WTC11 (cell line): ENCODE results near the gene CGA. TPM values are rescaled to one million over a fixed set of nuclear protein-coding genes. Genes with fewer than 3 reads are reported as not detected.

Source experiments
- ATAC-seq: fragments of 200-7000 bp; cut with Tn5 transposase; 2 replicates; pipeline ENCODE4 v1.10.0; 2021; ENCODE audit warnings: mild to moderate bottlenecking, moderate library complexity
- CTCF ChIA-PET: fragments of 300-600 bp; sonication (Branson Sonifier 250); formaldehyde crosslinking; loops from one replicate; lab custom pipeline; 2021; ENCODE audit warnings: antibody characterized with exemption; lab: Charles Lee
- POLR2A ChIA-PET: fragments of 350-600 bp; sonication (Branson Sonifier 250); formaldehyde crosslinking; loops from one replicate; lab custom pipeline; 2021; ENCODE audit warnings: antibody characterized with exemption; lab: Charles Lee
- DNase-seq: peaks from one replicate; pipeline ENCODE4 v3.0.0; 2021; ENCODE audit warnings: low spot score
- H3K27ac Mint-ChIP-seq: 2 replicates; pipeline ENCODE4 v1.8.0; 2021; ENCODE audit warnings: mixed read lengths
- H3K27me3 Mint-ChIP-seq: 2 replicates; pipeline ENCODE4 v1.8.0; 2021; ENCODE audit warnings: low read depth, mild to moderate bottlenecking, moderate library complexity, mixed read lengths
- H3K36me3 Mint-ChIP-seq: 2 replicates; pipeline ENCODE4 v1.8.0; 2021; ENCODE audit warnings: mixed read lengths
- H3K4me1 Mint-ChIP-seq: 2 replicates; pipeline ENCODE4 v1.8.0; 2022; ENCODE audit warnings: mixed read lengths
- H3K4me3 Mint-ChIP-seq: 2 replicates; pipeline ENCODE4 v1.8.0; 2021; ENCODE audit warnings: mild to moderate bottlenecking, moderate library complexity, mixed read lengths
- H3K9me3 Mint-ChIP-seq: 2 replicates; pipeline ENCODE4 v1.8.0; 2021; ENCODE audit warnings: mixed read lengths
- ATF2 ChIP-seq: sonication (generic); formaldehyde crosslinking; IDR thresholded peaks from 2 replicates; pipeline ENCODE4 v1.8.1; 2022; ENCODE audit warnings: low read depth, missing genetic modification reagents, borderline replicate concordance
- E2F5 ChIP-seq: sonication (generic); formaldehyde crosslinking; IDR thresholded peaks from 2 replicates; pipeline ENCODE4 v1.8.1; 2022; ENCODE audit warnings: mild to moderate bottlenecking, moderate library complexity, missing genetic modification reagents
- ELF4 ChIP-seq: sonication (generic); formaldehyde crosslinking; IDR thresholded peaks from 2 replicates; pipeline ENCODE4 v1.8.1; 2022; ENCODE audit warnings: low read depth, mild to moderate bottlenecking, moderate library complexity, missing genetic modification reagents
- ESRRA ChIP-seq: sonication (generic); formaldehyde crosslinking; IDR thresholded peaks from 2 replicates; pipeline ENCODE4 v1.8.1; 2022; ENCODE audit warnings: mild to moderate bottlenecking, missing genetic modification reagents, borderline replicate concordance
- GRHL2 ChIP-seq: fragments of 250-450 bp; sonication (Bioruptor Pico); IDR thresholded peaks from 2 replicates; pipeline ENCODE4 v1.8.0; 2022; ENCODE audit warnings: mild to moderate bottlenecking, moderate library complexity; ENCODE audit not compliant: insufficient replicate concordance, severe bottlenecking
- JAZF1 ChIP-seq: fragments of 250-450 bp; sonication (Bioruptor Pico); IDR thresholded peaks from 2 replicates; pipeline ENCODE4 v1.9.0; 2021; ENCODE audit warnings: moderate library complexity, mild to moderate bottlenecking, inconsistent platforms
- SOX15 ChIP-seq: fragments of 250-450 bp; sonication (Bioruptor Pico); IDR thresholded peaks from 2 replicates; pipeline ENCODE4 v1.9.0; 2021; ENCODE audit warnings: mild to moderate bottlenecking
- STAT6 ChIP-seq: sonication (generic); formaldehyde crosslinking; conservative IDR thresholded peaks from 2 replicates; pipeline ENCODE4 v1.8.1; 2023; ENCODE audit warnings: mild to moderate bottlenecking, low read depth, missing genetic modification reagents, moderate library complexity
- USF1 ChIP-seq: sonication (generic); formaldehyde crosslinking; IDR thresholded peaks from 2 replicates; pipeline ENCODE4 v1.8.0; 2022; ENCODE audit warnings: mild to moderate bottlenecking, missing genetic modification reagents
- ZMAT4 ChIP-seq: fragments of 250-450 bp; sonication (Bioruptor Pico); IDR thresholded peaks from 2 replicates; pipeline ENCODE4 v1.9.0; 2021; ENCODE audit warnings: mild to moderate bottlenecking
- ZNF121 ChIP-seq: sonication (generic); formaldehyde crosslinking; IDR thresholded peaks from 2 replicates; pipeline ENCODE4 v1.8.0; 2023; ENCODE audit warnings: missing genetic modification reagents
- total RNA-seq: library from RNA; stranded (reverse); gene quantifications from 3 replicates; pipeline ENCODE4 v1.2.3, GENCODE V29; 2021
- TF ChIP-seq, protein P1 (sequence below): sonication (generic); formaldehyde crosslinking; IDR thresholded peaks from 2 replicates; pipeline ENCODE4 v1.8.1; 2022; ENCODE audit warnings: mild to moderate bottlenecking, missing genetic modification reagents, moderate library complexity, borderline replicate concordance
- TF ChIP-seq, protein P2 (sequence below): sonication (generic); formaldehyde crosslinking; IDR thresholded peaks from 2 replicates; pipeline ENCODE4 v1.8.0; 2023; ENCODE audit warnings: missing genetic modification reagents, mild to moderate bottlenecking, borderline replicate concordance
- TF ChIP-seq, protein P3 (sequence below): fragments of 250-450 bp; sonication (Bioruptor Pico); IDR thresholded peaks from 2 replicates; pipeline ENCODE4 v2.1.2; 2022; ENCODE audit warnings: mild to moderate bottlenecking, moderate library complexity
- TF ChIP-seq, protein P4 (sequence below): sonication (generic); formaldehyde crosslinking; IDR thresholded peaks from 2 replicates; pipeline ENCODE4 v1.8.1; 2023; ENCODE audit warnings: mild to moderate bottlenecking, missing genetic modification reagents, moderate library complexity

CGA gene
- total RNA-seq, 1 experiment from 2014 or later = not detected

GRCh38 chr6:87110636-87111035, 15.7 kb upstream of the CGA start:
- no peak for TF ChIP-seq STAT6 (CRISPR knock-in tag)
- no peak for TF ChIP-seq SOX15 (CRISPR knock-in tag)
- TF ChIP-seq ATF2 = no peak
- TF ChIP-seq ZMAT4 (CRISPR knock-in tag) = no peak
- no peak for TF ChIP-seq JAZF1 (CRISPR knock-in tag)
- TF ChIP-seq E2F5 (CRISPR knock-in tag) = no peak
- TF ChIP-seq, protein P1, sequence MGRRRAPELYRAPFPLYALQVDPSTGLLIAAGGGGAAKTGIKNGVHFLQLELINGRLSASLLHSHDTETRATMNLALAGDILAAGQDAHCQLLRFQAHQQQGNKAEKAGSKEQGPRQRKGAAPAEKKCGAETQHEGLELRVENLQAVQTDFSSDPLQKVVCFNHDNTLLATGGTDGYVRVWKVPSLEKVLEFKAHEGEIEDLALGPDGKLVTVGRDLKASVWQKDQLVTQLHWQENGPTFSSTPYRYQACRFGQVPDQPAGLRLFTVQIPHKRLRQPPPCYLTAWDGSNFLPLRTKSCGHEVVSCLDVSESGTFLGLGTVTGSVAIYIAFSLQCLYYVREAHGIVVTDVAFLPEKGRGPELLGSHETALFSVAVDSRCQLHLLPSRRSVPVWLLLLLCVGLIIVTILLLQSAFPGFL = no peak
- TF ChIP-seq ESRRA = no peak
- TF ChIP-seq USF1 (CRISPR knock-in tag) = no peak
- TF ChIP-seq ELF4 = no peak
- TF ChIP-seq, protein P2, sequence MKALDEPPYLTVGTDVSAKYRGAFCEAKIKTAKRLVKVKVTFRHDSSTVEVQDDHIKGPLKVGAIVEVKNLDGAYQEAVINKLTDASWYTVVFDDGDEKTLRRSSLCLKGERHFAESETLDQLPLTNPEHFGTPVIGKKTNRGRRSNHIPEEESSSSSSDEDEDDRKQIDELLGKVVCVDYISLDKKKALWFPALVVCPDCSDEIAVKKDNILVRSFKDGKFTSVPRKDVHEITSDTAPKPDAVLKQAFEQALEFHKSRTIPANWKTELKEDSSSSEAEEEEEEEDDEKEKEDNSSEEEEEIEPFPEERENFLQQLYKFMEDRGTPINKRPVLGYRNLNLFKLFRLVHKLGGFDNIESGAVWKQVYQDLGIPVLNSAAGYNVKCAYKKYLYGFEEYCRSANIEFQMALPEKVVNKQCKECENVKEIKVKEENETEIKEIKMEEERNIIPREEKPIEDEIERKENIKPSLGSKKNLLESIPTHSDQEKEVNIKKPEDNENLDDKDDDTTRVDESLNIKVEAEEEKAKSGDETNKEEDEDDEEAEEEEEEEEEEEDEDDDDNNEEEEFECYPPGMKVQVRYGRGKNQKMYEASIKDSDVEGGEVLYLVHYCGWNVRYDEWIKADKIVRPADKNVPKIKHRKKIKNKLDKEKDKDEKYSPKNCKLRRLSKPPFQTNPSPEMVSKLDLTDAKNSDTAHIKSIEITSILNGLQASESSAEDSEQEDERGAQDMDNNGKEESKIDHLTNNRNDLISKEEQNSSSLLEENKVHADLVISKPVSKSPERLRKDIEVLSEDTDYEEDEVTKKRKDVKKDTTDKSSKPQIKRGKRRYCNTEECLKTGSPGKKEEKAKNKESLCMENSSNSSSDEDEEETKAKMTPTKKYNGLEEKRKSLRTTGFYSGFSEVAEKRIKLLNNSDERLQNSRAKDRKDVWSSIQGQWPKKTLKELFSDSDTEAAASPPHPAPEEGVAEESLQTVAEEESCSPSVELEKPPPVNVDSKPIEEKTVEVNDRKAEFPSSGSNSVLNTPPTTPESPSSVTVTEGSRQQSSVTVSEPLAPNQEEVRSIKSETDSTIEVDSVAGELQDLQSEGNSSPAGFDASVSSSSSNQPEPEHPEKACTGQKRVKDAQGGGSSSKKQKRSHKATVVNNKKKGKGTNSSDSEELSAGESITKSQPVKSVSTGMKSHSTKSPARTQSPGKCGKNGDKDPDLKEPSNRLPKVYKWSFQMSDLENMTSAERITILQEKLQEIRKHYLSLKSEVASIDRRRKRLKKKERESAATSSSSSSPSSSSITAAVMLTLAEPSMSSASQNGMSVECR (CRISPR knock-in tag) = no peak
- TF ChIP-seq, protein P3, sequence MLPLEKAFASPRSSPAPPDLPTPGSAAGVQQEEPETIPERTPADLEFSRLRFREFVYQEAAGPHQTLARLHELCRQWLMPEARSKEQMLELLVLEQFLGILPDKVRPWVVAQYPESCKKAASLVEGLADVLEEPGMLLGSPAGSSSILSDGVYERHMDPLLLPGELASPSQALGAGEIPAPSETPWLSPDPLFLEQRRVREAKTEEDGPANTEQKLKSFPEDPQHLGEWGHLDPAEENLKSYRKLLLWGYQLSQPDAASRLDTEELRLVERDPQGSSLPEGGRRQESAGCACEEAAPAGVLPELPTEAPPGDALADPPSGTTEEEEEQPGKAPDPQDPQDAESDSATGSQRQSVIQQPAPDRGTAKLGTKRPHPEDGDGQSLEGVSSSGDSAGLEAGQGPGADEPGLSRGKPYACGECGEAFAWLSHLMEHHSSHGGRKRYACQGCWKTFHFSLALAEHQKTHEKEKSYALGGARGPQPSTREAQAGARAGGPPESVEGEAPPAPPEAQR = no peak
- no peak for TF ChIP-seq GRHL2
- TF ChIP-seq, protein P4, sequence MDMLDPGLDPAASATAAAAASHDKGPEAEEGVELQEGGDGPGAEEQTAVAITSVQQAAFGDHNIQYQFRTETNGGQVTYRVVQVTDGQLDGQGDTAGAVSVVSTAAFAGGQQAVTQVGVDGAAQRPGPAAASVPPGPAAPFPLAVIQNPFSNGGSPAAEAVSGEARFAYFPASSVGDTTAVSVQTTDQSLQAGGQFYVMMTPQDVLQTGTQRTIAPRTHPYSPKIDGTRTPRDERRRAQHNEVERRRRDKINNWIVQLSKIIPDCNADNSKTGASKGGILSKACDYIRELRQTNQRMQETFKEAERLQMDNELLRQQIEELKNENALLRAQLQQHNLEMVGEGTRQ (CRISPR knock-in tag) = no peak
- TF ChIP-seq ZNF121 (CRISPR knock-in tag) = no peak
- ATAC-seq = no peak
- no peak for DNase-seq
- Mint-ChIP-seq H3K4me3 (no peak overlapping the region), H3K9me3 (peaks cover 3% of the 10 kb centered on the region; the same call in 1 of the 2 replicates), H3K27me3 (no peaks in the 10 kb centered on the region), H3K27ac (no peak overlapping the region), H3K36me3 (no peaks in the 10 kb centered on the region), H3K4me1 (peaks cover 9% of the 10 kb centered on the region)
- POLR2A ChIA-PET = no interaction called here
- CTCF ChIA-PET = no interaction called here
